Immature natural killer cell (primary cell): ENCODE measurements around the gene CENPF. TPM values are rescaled to one million over a fixed set of nuclear protein-coding genes. Genes with fewer than 3 reads are reported as not detected.

ENCODE experiments used
- DNase-seq, 3 donors: peaks; one replicate each; pipeline ENCODE4 v3.0.0; 2022; ENCODE audit warnings: mixed read lengths in 1 of 3
- H3K27ac Mint-ChIP-seq, 6 donors: one replicate each; pipeline ENCODE4 v1.8.0; 2020; ENCODE audit warnings: mixed read lengths in 6 of 6, mild to moderate bottlenecking in 5 of 6, inconsistent platforms in 4 of 6, moderate library complexity in 3 of 6
- H3K27me3 Mint-ChIP-seq, 3 donors: one replicate each; pipeline ENCODE4 v1.8.0; 2020 to 2021; ENCODE audit warnings: low read depth in 3 of 3, mild to moderate bottlenecking in 3 of 3, mixed read lengths in 3 of 3, moderate library complexity in 3 of 3, inconsistent platforms in 1 of 3
- H3K36me3 Mint-ChIP-seq, 3 donors: one replicate each; pipeline ENCODE4 v1.8.0; 2020; ENCODE audit warnings: mixed read lengths in 3 of 3, inconsistent platforms in 2 of 3, mild to moderate bottlenecking in 2 of 3
- H3K4me1 Mint-ChIP-seq, 2 donors: one replicate each; pipeline ENCODE4 v1.8.0; 2020; ENCODE audit warnings: inconsistent platforms in 2 of 2, mild to moderate bottlenecking in 2 of 2, mixed read lengths in 2 of 2, moderate library complexity in 1 of 2
- H3K4me3 Mint-ChIP-seq, 5 donors: one replicate each; pipeline ENCODE4 v1.8.0; 2020; ENCODE audit warnings: mild to moderate bottlenecking in 5 of 5, mixed read lengths in 5 of 5, inconsistent platforms in 3 of 5, moderate library complexity in 3 of 5
- H3K9me3 Mint-ChIP-seq, 6 donors: one replicate each; pipeline ENCODE4 v1.8.0; 2020; ENCODE audit warnings: mild to moderate bottlenecking in 6 of 6, mixed read lengths in 6 of 6, inconsistent platforms in 4 of 6, moderate library complexity in 3 of 6
- polyA plus RNA-seq, 3 donors: library from polyadenylated mRNA; unstranded; fragments of 300-500 nt; fragmentation: Illumina TruSeq; gene quantifications; one replicate each; pipeline ENCODE4 v1.2.3, GENCODE V29; 2021

CENPF gene
- polyA plus RNA-seq, 3 donors from 2014 or later, result 3.4 TPM; not detected in 2

GRCh38 chr1:214641214-214641895, 38.4 kb downstream of the CENPF start:
- no peak for DNase-seq
- Mint-ChIP-seq H3K9me3 (no peaks in the 10 kb centered on the region), H3K4me1 (no peaks in the 10 kb centered on the region), H3K27me3 (peaks cover 0 to 2% (median 0%) of the 10 kb centered on the region in 3 donors), H3K4me3 (no peak overlapping the region), H3K36me3 (peaks cover 0 to 5% (median 0%) of the 10 kb centered on the region in 3 donors), H3K27ac (no peak overlapping the region)

GRCh38 chr1:214643030-214643429, 40.0 kb downstream of the CENPF start:
- no peak overlapping the region for H3K27ac Mint-ChIP-seq
- H3K36me3 Mint-ChIP-seq, result peaks cover 0 to 5% (median 0%) of the 10 kb centered on the region in 3 donors
- H3K4me3 Mint-ChIP-seq, result no peak overlapping the region
- no peaks in the 10 kb centered on the region for H3K9me3 Mint-ChIP-seq
- H3K4me1 Mint-ChIP-seq, result no peaks in the 10 kb centered on the region
- H3K27me3 Mint-ChIP-seq, result no peaks in the 10 kb centered on the region
- no peak for DNase-seq

DNA sequence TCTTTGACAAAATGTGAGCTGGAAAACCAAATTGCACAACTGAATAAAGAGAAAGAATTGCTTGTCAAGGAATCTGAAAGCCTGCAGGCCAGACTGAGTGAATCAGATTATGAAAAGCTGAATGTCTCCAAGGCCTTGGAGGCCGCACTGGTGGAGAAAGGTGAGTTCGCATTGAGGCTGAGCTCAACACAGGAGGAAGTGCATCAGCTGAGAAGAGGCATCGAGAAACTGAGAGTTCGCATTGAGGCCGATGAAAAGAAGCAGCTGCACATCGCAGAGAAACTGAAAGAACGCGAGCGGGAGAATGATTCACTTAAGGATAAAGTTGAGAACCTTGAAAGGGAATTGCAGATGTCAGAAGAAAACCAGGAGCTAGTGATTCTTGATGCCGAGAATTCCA, 42.7 kb downstream of the CENPF start:
- Mint-ChIP-seq H3K27me3 (no peaks in the 10 kb centered on the region), H3K4me1 (no peaks in the 10 kb centered on the region), H3K9me3 (no peaks in the 10 kb centered on the region), H3K27ac (no peak overlapping the region), H3K36me3 (peaks cover 0 to 10% (median 0%) of the 10 kb centered on the region in 3 donors), H3K4me3 (no peak overlapping the region)
- DNase-seq, result no peak

- Mint-ChIP-seq H3K4me3 (no peak overlapping the region), H3K27me3 (no peaks in the 10 kb centered on the region), H3K36me3 (peaks cover 0 to 20% (median 0%) of the 10 kb centered on the region in 3 donors), H3K4me1 (no peaks in the 10 kb centered on the region), H3K9me3 (no peaks in the 10 kb centered on the region), H3K27ac (no peak overlapping the region)
- no peak for DNase-seq
Observed at GRCh38 chr1:214648801-214649200, 45.8 kb downstream of the CENPF start.

- no peak overlapping the region for H3K27ac Mint-ChIP-seq
- DNase-seq, result no peak
- no peaks in the 10 kb centered on the region for H3K4me1 Mint-ChIP-seq
- H3K36me3 Mint-ChIP-seq, result peaks cover 0 to 20% (median 0%) of the 10 kb centered on the region in 3 donors
- no peaks in the 10 kb centered on the region for H3K27me3 Mint-ChIP-seq
- H3K9me3 Mint-ChIP-seq, result no peaks in the 10 kb centered on the region
- no peak overlapping the region for H3K4me3 Mint-ChIP-seq
Observed at GRCh38 chr1:214649607-214650006, 46.6 kb downstream of the CENPF start.

DNA sequence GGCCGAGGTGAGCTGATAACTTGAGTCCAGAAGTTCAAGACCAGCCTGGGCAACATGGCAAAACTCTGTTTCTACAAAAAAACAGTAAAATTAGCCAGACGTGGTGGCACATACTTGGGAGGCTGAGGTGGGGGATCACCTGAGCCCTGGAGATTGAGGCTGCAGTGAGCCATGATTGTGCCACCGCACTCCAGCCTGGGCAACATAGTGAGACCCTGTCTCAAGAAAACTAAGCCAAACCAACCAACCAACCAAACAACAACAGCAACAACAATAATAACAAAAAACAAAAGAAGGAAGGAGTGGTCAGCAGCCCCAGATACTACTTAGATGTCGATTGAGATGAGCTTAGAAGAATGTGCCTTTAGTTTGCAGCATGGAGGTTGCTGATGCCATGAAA, 47.7 kb downstream of the CENPF start:
- Mint-ChIP-seq H3K9me3 (no peaks in the 10 kb centered on the region), H3K36me3 (peaks cover 0 to 19% (median 3%) of the 10 kb centered on the region in 3 donors), H3K27ac (no peak overlapping the region), H3K27me3 (no peaks in the 10 kb centered on the region), H3K4me3 (no peak overlapping the region), H3K4me1 (no peaks in the 10 kb centered on the region)
- DNase-seq, result no peak

GRCh38 chr1:214657299-214657698, 54.3 kb downstream of the CENPF start:
- no peak overlapping the region for H3K27ac Mint-ChIP-seq
- H3K9me3 Mint-ChIP-seq, result no peaks in the 10 kb centered on the region
- H3K27me3 Mint-ChIP-seq, result no peaks in the 10 kb centered on the region
- no peak for DNase-seq
- no peak overlapping the region for H3K4me3 Mint-ChIP-seq
- H3K36me3 Mint-ChIP-seq, result peaks cover 0 to 31% (median 7%) of the 10 kb centered on the region in 3 donors
- no peaks in the 10 kb centered on the region for H3K4me1 Mint-ChIP-seq

DNA sequence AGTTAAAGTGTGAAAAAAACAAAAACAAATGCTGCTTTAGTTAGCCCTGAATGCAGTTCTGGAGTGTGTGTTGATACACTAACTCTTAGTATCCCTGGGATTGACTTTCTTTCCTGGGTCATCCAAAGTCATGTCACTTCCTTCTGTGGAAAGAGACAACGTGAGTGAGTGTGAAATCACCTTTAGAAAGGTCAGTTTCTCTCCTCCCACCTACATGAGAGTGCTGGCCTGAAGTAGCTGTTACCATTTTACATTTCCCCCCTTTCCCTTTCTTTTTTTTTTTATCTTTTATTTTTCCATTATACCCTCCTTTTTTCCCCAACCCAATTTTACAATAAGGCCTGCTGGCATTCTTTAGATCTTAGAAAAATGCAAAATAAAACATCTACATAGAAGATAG, 55.2 kb downstream of the CENPF start:
- DNase-seq, result no peak
- Mint-ChIP-seq H3K27ac (no peak overlapping the region), H3K36me3 (peaks cover 0 to 36% (median 7%) of the 10 kb centered on the region in 3 donors), H3K27me3 (no peaks in the 10 kb centered on the region), H3K9me3 (no peaks in the 10 kb centered on the region), H3K4me1 (no peaks in the 10 kb centered on the region), H3K4me3 (no peak overlapping the region)

DNA sequence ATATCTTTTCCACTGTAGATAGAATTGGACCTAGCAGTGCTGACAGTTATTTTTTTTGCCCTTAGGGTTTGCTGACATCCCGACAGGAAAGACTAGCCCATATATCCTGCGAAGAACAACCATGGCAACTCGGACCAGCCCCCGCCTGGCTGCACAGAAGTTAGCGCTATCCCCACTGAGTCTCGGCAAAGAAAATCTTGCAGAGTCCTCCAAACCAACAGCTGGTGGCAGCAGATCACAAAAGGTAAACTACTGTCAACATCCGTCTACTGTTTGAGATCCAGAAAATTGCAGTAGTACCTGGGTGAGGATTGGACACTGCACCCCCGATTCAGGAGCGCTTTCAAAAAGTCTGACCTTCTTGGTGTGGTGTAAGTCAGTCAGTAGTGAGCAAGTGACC, 55.8 kb downstream of the CENPF start:
- DNase-seq, result no peak
- Mint-ChIP-seq H3K9me3 (no peaks in the 10 kb centered on the region), H3K27ac (no peak overlapping the region), H3K4me3 (no peak overlapping the region), H3K4me1 (no peaks in the 10 kb centered on the region), H3K36me3 (peaks cover 0 to 40% (median 7%) of the 10 kb centered on the region in 3 donors), H3K27me3 (no peaks in the 10 kb centered on the region)

DNA sequence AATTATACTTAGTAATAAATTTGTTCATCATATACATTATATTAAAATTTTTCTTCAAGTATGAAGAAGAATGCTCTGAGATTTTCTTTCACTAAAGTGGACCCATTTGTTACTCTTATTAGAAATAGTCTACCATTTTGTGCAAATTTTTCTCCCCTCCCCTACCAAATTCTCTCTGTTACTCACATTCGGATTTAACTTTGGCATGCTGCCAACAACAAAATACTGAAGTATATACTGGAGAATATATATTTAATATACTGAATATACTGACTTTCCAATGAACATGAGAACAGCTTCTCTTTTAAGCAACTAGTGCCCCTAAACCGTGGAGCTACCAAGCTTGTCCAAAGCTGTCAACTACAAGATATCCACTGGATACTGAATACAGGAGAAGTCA, 57.2 kb downstream of the CENPF start:
- DNase-seq, result no peak
- Mint-ChIP-seq H3K4me1 (no peaks in the 10 kb centered on the region), H3K9me3 (no peaks in the 10 kb centered on the region), H3K4me3 (no peak overlapping the region), H3K36me3 (peaks cover 0 to 49% (median 8%) of the 10 kb centered on the region in 3 donors), H3K27me3 (no peaks in the 10 kb centered on the region), H3K27ac (no peak overlapping the region)

GRCh38 chr1:214660900-214661299, 57.9 kb downstream of the CENPF start:
- H3K4me1 Mint-ChIP-seq, result no peaks in the 10 kb centered on the region
- H3K4me3 Mint-ChIP-seq, result no peak overlapping the region
- H3K36me3 Mint-ChIP-seq, result peaks cover 0 to 48% (median 8%) of the 10 kb centered on the region in 3 donors
- no peak for DNase-seq
- H3K27ac Mint-ChIP-seq, result no peak overlapping the region
- H3K9me3 Mint-ChIP-seq, result no peaks in the 10 kb centered on the region
- no peaks in the 10 kb centered on the region for H3K27me3 Mint-ChIP-seq

- peaks cover 0 to 43% (median 4%) of the 10 kb centered on the region in 3 donors for H3K36me3 Mint-ChIP-seq
- no peak overlapping the region for H3K4me3 Mint-ChIP-seq
- no peak overlapping the region for H3K27ac Mint-ChIP-seq
- no peaks in the 10 kb centered on the region for H3K9me3 Mint-ChIP-seq
- no peak for DNase-seq
- no peaks in the 10 kb centered on the region for H3K27me3 Mint-ChIP-seq
- no peaks in the 10 kb centered on the region for H3K4me1 Mint-ChIP-seq
Observed at GRCh38 chr1:214662223-214662785, 59.3 kb downstream of the CENPF start.

DNA sequence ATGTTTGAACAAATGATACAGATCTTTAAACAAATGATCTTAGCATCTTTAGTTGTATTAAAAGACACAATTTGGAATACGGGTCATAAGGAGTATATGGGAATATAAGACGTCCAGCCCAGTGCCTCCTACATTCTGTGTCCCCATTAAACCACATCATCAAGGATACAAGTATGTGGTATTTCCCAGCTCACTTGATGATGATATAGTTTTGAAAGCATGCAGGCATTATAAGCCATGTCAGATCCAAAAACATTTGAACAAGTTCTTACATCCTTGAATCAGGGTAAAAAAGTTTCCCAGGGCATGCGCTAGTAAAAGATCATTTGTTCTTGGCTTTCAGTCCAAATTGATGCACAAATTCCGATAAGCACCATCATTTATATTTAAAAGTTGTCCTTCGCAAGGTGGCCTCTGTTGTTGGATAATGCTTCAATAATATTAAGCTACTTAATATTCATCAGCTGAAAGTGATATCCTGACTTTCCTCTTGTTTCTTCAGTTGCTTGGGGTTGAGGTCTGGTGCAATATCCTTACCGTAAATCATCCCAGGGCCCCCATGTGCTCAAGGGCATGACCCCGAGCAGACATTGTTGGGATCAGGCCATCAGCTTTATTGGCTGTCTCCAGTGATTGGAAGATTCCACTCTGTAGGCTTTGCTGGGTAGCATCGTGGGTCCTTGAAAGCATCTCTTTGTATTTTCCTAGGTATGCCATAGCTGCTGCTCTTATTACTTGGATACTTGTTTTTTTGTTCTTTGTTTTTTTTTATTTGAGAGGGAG, 61.8 kb downstream of the CENPF start:
- no peak overlapping the region for H3K27ac Mint-ChIP-seq
- H3K27me3 Mint-ChIP-seq, result no peaks in the 10 kb centered on the region
- no peak overlapping the region for H3K4me3 Mint-ChIP-seq
- H3K4me1 Mint-ChIP-seq, result no peaks in the 10 kb centered on the region
- H3K36me3 Mint-ChIP-seq, result peaks cover 0 to 36% (median 9%) of the 10 kb centered on the region in 3 donors
- no peak for DNase-seq
- H3K9me3 Mint-ChIP-seq, result no peaks in the 10 kb centered on the region

DNA sequence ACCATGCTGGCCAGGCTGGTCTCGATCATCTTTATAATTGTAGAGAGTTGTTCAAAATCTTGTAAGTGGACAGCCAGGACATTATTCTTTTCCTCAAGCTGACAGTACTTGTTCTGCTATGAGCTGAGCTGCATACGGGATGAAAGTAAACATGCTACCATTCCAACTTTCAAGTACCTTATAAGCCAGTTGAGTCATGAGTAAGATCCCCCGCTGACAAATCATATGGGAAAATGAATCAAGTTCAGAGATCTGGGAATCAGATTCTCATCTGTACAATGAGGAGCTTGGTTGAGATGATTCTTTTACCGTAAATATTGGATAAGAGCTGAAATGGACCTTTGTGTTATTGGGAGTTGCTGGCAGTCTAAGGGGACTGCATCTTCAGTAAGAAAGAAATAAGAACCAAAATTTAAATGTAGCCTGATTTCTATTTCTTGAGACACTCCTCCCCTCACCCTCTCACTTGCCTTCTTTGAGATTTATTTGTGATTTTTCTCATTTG, 62.7 kb downstream of the CENPF start:
- Mint-ChIP-seq H3K4me1 (no peaks in the 10 kb centered on the region), H3K9me3 (no peaks in the 10 kb centered on the region), H3K4me3 (no peak overlapping the region), H3K27ac (no peak overlapping the region), H3K36me3 (peaks cover 0 to 34% (median 9%) of the 10 kb centered on the region in 3 donors), H3K27me3 (no peaks in the 10 kb centered on the region)
- no peak for DNase-seq
